H54 (cell line): ENCODE measurements around the gene PHPT1.

Experiments used
- DNase-seq: peaks from one replicate; pipeline ENCODE4 v3.0.0; 2011; ENCODE audit warnings: low spot score, mixed read lengths; ENCODE audit not compliant: insufficient read length
- FAIRE-seq: peaks from 3 replicates; lab custom pipeline; 2011; peaks lifted over from hg19 to GRCh38; lab: Jason Lieb, UNC
- POLR2A ChIP-seq: IDR thresholded peaks from 2 replicates; pipeline ENCODE4 v1.6.1; 2011; ENCODE audit warnings: low read depth, mild to moderate bottlenecking, low read length

PHPT1 gene

DNA sequence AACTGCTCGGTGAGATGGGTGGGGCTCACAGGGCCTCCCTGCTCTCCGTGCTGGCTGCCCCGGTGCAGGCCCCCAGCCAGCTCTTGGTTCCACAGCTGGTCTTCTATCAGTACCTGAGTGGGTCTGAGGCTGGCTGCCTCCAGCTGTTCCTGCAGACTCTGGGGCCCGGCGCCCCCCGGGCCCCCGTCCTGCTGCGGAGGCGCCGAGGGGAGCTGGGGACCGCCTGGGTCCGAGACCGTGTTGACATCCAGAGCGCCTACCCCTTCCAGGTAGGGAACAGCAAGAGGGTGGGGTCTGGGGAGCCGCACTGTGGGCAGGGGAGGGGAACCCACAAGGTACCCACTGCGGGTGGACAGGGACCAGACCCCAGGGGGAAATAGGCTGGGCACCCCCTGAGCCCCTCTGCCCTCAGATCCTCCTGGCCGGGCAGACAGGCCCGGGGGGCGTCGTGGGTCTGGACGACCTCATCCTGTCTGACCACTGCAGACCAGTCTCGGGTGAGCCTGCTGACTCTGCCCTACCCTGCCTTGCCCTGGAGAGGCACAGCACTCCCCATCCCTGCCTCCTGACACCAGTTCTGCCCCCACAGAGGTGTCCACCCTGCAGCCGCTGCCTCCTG lies 5.7 kb downstream of the PHPT1 start:
- TF ChIP-seq POLR2A, result no peak
- DNase-seq (no peak), FAIRE-seq (no peak)

DNA sequence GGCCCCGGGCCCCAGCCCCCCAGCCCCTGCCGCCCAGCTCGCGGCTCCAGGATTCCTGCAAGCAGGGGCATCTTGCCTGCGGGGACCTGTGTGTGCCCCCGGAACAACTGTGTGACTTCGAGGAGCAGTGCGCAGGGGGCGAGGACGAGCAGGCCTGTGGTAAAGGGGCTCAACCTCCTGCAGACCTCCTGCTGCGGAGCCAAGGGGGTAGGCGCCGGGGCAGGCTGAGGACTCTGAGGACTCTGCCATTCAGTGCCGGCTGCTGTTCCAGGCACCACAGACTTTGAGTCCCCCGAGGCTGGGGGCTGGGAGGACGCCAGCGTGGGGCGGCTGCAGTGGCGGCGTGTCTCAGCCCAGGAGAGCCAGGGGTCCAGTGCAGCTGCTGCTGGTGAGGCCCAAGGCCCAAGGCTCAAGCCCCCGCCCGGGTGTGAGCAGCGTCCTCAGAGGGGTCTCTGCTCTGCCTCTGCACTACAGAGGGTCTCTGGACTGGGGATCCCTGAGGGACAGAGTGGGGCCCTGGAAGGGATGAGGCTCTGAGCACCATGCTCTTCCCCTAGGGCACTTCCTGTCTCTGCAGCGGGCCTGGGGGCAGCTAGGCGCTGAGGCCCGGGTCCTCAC lies 6.4 kb downstream of the PHPT1 start:
- DNase-seq (no peak), FAIRE-seq (no peak)
- TF ChIP-seq POLR2A, result no peak

DNA sequence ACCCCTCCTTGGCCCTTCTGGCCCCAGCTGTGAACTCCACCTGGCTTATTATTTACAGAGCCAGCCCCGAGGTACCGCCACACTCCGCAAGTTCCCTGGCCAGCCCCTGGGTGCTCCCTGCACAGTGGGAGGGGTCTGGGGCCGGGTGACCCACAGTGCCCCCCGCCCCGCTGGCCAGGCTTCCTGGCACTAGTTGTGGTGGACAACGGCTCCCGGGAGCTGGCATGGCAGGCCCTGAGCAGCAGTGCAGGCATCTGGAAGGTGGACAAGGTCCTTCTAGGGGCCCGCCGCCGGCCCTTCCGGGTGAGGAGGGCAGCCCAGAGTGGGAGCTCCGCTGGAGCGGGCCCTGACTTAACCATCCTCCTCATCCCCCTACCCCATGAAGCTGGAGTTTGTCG lies 6.9 kb downstream of the PHPT1 start:
- no peak for TF ChIP-seq POLR2A
- FAIRE-seq, result no peak

DNA sequence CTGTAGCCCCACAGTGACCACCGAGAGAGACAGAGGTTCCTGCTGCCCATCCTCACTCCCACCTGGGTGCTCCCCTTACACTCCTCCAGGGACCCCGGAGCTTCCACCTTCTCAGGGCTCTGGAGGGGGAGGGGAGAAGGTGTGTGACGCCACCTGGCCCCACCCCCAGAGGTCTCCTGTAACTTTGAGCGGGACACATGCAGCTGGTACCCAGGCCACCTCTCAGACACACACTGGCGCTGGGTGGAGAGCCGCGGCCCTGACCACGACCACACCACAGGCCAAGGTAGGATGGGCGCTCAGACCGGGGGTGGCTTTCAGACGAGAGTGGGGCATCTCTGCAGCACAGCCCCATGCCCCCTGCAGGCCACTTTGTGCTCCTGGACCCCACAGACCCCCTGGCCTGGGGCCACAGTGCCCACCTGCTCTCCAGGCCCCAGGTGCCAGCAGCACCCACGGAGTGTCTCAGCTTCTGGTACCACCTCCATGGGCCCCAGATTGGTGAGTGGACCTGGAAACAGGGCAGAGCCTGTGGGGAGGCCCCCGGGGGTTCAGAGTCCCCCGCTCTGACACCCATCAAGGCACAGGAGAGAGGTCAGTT lies 7.4 kb downstream of the PHPT1 start:
- no peak for DNase-seq
- TF ChIP-seq POLR2A, result no peak
- FAIRE-seq, result no peak

More for the DNA sequence above, 6.9 kb downstream of the PHPT1 start:
- no peak for DNase-seq

DNA sequence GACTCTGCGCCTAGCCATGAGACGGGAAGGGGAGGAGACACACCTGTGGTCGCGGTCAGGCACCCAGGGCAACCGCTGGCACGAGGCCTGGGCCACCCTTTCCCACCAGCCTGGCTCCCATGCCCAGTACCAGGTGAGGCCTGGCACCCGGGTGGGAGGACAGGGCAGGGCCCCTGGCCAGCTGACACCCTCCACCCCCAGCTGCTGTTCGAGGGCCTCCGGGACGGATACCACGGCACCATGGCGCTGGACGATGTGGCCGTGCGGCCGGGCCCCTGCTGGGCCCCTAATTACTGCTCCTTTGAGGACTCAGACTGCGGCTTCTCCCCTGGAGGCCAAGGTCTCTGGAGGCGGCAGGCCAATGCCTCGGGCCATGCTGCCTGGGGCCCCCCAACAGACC lies 8.0 kb downstream of the PHPT1 start:
- FAIRE-seq, result no peak
- no peak for TF ChIP-seq POLR2A
- DNase-seq, result no peak

DNA sequence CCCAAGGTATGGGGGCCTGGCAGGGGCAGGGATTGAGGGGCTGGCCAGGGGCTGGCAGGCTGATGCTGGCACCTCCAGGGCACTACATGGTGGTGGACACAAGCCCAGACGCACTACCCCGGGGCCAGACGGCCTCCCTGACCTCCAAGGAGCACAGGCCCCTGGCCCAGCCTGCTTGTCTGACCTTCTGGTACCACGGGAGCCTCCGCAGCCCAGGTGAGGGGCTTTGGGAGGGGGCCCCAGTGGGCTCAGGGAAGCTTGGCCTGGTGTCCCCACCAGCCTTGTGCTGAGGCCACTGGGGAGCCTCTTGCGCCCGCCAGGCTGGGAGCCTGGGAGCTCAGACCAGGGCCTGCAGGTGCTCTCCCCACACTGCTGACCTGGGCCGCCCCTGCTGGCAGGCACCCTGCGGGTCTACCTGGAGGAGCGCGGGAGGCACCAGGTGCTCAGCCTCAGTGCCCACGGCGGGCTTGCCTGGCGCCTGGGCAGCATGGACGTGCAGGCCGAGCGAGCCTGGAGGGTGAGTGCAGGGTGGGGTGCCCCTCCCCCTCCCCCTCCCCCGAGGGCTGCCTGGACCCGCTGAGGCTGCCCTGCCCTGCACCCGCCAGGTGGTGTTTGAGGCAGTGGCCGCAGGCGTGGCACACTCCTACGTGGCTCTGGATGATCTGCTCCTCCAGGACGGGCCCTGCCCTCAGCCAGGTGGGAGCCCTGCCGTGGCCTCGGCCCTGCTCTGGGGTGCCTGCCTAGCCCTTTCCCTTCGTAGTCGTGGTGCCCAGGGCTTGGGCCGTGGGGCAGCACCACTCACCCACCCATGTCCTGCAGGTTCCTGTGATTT lies 8.6 kb downstream of the PHPT1 start:
- DNase-seq (no peak), FAIRE-seq (no peak)
- no peak for TF ChIP-seq POLR2A

DNA sequence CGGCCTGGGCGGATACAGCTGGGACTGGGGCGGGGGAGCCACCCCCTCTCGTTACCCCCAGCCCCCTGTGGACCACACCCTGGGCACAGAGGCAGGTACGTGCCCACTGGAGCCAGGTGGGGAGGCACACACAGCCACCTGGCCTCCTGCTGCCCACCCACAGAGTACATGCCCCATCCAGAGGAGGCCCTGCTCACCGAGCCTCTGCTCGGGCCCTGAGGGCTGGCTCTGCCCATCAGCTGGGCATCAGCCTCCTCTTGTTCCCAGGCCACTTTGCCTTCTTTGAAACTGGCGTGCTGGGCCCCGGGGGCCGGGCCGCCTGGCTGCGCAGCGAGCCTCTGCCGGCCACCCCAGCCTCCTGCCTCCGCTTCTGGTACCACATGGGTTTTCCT lies 9.2 kb downstream of the PHPT1 start:
- TF ChIP-seq POLR2A, result no peak
- DNase-seq (no peak), FAIRE-seq (no peak)

DNA sequence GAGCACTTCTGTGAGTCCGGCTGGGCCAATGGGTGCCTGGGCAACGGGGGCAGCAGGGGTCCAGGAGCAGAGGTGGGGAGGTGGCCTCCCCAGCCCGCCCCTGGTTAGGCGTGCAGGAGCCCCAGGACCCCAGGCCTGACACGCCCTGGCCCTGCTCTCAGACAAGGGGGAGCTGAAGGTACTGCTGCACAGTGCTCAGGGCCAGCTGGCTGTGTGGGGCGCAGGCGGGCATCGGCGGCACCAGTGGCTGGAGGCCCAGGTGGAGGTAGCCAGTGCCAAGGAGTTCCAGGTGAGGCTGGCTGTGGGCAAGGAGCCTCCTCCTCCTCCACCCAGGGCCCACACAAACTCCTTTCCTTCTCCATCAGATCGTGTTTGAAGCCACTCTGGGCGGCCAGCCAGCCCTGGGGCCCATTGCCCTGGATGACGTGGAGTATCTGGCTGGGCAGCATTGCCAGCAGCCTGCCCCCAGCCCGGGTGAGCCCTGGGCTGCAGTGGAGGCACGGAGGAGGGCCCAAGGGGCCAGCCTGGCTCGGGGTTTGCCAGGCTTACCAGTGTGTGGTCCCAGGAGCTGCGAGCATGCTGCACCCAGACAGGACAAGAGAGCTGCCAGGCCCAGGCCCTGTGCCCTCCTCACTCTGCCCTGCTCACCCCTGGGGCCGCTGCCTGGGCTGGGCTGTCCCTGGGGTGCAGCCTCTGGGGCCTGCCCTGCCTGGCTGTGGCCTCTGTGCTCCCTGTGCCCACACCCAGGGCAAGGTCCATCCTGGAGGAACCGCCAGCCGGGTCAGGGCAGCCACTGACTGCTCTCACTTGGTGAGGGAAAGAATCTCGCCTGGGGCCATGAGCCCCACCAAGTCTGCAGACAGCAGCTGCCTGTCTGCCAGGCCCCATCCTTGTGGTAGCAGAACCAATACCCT lies 9.9 kb downstream of the PHPT1 start:
- DNase-seq (peak; percentile 94), FAIRE-seq (peak; percentile 75)
- TF ChIP-seq POLR2A, result no peak

DNA sequence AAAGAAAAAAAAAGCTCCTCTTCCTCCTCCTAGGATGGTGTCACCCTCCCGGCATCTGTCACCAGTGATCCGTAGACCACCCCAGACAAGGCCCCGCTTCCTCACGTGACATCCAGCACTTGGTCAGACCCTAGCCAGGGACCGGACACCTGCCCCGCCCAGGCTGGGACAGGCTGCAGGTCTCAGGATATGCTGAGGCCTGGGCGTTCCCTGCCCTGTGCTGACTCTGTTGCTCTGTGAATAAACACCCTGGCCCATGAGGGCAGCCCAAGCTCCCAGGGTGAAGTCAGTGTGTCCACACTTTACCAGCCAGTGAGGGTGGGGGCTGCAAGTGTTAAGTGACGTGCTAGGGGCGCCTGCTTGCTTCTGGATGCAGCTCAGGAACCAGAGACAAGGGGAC lies 11.3 kb downstream of the PHPT1 start:
- DNase-seq (no peak), FAIRE-seq (no peak)
- TF ChIP-seq POLR2A, result no peak

DNA sequence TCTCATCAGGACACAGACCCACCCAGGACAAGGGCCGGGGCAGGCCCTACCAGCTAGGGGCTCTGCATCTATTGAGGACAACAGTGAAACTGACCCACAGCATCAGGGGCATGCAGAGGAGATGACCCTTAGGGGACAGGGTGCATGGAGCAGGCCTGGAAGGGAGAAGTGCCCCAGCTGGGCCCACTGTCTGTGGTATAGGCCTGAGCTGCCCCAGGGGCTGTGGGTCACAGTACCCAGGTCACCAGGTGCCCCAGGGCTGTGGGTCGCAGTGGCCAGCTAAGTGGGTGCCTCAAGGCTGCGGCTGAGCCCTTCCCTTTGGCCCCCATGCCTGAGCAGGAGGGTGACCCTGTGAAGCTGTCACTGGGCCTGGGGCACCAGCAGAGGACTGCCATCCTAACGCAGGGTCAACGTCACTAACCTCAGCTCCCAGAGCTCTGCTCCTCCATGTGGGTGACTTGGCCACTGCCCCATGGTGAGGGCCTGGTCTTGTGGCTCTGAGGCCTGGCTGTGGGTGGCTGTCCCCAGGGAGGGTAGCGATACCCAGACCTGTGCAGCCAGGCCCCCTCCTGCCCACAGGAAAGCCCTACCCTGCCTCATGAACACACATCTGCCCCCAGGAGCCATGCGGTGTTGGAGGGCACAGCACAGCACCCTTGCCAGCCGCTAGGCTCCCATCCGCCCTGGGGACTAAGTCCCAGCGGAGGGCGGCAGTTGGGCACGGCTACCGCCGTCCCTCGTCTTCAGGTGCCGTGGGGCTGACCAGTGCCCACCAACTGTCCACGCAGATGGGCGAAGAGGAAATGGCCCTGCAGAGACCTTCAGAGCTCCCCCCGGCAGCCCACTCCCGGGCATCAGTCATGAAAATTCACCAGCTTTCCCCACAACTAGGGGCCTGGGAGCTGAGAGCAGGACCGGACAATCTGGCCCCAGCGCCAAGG lies 12.0 kb downstream of the PHPT1 start:
- no peak for DNase-seq
- no peak for TF ChIP-seq POLR2A

DNA sequence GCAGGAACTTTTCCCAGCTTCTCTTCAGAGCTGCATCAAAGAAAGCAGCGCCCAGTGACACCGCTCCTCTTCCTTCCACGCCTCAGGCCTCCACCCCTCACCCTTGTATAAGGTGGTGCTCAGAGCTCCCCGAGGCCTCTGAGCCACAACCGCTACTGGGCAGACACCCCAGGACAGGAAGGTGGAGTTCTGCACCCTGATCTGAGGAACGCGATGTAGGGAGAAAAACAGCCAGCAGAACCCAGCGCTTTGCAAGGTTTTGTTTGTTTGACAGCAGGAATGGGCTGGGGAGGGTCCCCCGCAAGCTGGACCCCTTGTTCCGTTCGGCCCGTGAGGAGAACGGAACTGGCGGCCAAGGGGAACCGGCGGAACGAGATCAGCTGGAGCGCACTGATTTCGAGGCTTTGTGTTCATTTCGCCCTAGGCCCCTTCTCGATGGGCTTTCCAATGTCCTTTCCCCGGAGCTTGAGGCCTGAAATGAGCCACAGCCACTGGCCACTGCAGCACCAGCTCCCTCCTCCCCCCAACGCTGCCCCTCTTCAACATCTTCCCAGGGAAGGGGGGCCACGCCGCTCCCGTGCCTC lies 12.8 kb downstream of the PHPT1 start:
- no peak for TF ChIP-seq POLR2A
- DNase-seq (no peak), FAIRE-seq (no peak)

More for the DNA sequence above, 12.0 kb downstream of the PHPT1 start:
- FAIRE-seq, result no peak
